Eye (tissue), 1 donor: ENCODE results near the gene NUP160.
"Not testable (repeated sequence)": the region's sequence is repeated elsewhere in the genome, so short reads cannot be mapped to it uniquely, and the experiment has no call there.

Experiments used
- DNase-seq: peaks from one replicate; pipeline ENCODE4 v3.0.0-alpha.2; 2015

NUP160 gene

DNA sequence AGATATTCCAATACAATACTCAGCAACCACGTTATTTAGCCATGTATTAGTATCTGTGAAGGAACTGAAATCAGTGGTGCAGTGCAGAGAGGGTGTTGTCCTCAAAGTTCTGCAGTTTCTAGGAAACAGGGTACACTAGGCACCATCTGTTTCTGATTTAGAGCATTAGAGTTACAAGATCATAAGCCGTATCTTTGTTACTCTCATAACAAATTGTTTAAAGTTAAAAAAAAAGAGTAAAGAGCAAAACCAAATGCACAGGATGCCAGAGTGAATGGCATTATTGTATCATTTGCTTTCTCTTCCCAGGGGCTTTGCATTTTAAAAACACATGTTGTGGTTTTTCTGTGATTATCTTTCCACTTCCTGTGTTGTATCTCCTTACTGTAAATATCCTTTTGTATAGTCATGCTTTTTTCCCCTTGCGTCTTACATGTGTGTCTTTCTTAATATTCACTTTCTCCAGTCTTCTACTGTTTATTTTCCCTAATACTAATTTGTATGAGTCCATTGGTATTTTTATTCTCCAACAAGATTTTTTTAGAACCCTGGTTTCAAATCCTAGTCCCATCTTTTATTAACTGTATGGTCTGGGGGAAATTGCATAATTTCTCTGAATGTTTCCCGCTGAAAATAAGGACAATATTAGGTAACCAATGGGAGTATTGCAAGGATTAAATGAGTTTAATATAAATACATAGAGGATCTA is 15.2 kb upstream of the NUP160 start:
- peak; percentile 63 for DNase-seq

DNA sequence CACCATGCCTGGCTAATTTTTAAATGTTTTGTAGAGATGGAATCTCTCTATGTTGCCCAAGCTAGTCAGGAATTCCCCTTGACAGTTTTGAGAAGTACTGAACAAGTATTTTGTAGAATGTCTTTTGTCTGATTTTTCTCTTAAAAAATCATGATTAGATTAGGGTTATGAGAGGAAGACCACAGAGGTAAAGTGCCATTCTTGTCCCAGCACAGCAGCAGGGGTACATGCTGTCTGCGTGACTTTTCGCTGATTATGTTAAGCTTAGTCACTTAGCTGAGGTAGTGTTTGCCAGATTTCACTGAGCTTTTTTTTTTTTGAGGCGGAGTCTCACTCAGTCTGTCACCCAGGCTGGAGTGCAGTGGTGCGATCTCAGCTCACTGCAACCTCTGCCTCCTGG is 13.6 kb upstream of the NUP160 start:
- DNase-seq = no peak

DNA sequence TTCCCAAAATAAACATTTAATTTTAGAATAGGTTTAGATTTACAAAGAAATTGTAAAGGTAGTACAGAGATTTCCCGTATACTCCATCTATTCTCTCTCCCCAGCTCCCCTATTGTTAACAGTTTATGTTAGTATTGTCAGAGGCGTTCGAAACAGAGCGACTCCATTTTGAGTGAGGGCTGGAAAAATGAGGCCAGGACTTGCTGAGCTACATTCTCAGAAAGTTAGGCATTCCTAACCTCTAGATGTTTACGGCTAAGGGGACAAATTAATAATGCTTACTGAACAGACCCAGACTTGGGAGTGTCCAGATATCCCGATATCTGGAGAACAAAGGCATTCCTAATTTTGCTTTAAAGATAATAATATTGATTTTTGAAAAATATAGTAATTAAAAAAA is 12.4 kb upstream of the NUP160 start:
- no peak for DNase-seq

DNA sequence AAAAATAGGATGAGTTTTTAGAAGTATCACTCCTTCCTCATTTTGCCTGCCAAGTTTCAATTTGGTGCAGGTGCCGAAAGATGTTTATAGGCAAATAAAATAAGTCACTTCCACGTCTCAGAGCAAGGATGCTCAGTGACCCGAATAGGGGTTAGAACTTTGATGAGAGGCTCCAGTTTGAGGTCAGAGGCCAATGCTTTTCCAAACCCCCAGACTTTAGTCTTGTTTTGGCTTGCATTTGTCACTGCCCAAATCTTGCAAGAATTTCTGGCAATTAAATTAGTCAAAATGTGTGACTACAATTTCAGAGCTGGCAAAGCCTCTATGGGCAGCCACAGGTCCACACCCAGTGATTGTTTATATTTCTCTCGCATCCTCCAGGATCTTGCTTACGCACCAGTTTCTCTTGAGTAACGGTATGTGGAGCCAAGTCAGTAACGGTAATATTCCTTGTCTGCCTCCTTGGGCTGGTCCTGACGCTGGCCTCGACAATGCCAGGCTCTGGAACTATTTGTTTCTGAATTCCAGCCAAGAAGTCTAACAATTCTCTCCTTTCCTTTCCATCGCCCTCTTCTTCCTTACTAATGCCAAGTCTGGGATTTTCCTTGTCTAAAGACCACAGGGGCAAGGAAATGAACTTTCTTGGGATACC is 9.9 kb upstream of the NUP160 start:
- DNase-seq = no peak

DNA sequence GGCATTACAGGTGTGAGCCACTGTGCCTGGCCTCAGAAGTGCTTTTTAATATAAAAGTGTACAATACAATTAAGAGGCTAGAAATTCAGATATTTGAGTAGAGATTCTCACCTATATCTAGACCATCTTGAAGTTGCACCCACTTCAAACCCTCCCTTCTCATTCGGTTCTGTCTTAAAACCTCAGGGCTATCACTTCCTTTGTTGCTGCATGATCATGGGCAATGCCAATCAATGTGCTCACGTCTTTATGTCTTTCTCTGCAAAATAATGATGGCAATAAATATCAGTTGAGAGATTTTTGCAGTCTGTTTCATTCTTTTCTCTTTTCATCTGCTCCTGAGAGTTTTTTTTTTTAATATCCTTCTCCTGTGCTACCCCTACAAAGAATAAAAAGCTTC is 9.3 kb upstream of the NUP160 start:
- no peak for DNase-seq

DNA sequence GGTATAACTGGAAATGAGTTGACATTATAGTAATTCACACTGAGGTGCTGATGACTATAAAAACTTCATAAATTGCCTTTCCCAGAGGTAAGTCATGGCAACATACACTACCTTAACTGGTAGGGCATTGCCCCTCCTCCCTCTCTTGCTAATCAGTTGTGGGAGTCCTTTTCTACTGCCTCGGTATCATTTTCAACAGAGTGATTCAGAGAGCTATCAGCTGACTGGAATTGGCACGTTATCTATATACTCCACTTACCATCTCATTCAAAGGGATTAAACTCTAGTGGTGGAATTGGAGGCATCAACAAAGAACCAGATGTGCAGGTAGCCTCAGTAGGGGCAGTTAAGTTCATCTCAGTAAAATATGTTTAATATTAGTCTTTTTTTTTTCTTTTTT is 8.0 kb upstream of the NUP160 start:
- no peak for DNase-seq

DNA sequence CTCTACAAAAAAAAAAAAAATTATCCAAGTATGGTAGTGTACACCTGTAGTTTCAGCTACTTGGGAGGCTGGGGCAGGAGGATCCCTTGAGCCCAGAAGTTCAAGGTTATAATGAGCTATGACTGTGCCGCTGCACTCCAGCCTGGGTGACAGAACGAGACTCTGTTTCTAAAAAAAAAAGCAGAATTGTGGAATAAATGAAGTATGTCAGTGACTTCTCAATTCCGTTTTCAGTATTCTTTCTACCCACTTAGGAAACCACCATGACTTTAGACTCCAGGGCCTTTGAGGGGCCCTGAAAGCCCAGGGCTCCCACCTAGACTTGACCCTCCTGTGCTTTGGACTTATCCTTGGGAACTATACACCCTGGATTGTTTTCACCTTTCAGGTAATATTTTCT is 6.5 kb upstream of the NUP160 start:
- DNase-seq = no peak

DNA sequence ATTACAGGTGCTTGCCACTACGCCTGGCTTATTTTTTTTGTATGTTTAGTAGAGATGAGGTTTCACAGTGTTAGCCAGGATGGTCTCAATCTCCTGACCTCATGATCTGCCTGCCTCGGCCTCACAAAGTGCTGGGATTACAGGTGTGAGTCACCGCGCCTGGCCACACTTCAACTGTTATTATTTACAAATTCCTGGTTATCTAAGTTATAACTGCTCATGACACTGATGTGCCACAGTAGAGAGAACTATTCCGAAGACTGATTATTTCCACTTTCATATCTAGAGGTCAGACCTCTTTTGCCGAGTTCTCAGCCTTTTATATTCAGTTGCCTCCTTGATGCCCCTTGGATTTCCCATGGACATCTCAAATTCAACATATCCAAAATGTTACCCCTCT is 3.9 kb upstream of the NUP160 start:
- no peak for DNase-seq

DNA sequence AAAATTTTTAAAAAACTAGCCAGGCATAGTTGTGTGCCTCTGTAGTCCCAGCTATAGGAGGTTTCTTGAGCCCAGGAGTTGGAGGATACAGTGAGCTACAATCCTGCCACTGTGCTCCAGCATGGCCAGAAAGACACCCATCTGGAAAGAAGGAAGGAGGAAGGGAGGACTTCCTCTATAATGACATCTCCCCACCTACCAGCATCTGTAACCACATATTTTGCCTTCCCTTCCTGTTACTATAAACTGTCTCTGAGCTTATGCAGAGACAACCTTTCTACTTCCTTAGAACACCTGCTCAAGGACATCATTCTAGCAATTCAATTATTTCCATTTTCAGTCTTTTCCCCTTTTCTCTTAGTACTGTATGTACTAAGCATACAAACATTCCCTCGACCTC is 2.2 kb upstream of the NUP160 start:
- DNase-seq = no peak

DNA sequence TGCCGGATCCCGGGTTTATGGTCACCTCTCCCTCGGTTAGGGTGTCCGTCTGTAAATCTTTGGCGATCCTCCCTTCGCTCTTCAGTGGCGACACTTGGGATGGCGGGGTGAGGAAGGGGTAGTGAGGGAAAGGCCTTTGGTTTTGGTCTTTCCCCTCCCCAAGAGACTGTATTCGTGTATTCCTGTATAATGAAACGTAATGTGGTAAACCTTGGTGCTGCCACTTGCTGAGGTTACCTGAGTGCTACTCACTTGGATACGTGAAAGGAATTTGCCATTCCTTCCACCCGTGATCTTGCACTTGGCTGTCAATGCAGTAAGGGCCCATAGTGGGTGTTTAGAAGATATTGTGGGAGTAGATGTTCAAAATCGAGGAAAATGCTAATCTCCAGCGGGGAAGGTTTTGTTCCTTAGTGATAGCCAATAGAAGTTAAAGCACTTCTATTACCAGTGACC is 578 bp upstream of the NUP160 start:
- DNase-seq = no peak

DNA sequence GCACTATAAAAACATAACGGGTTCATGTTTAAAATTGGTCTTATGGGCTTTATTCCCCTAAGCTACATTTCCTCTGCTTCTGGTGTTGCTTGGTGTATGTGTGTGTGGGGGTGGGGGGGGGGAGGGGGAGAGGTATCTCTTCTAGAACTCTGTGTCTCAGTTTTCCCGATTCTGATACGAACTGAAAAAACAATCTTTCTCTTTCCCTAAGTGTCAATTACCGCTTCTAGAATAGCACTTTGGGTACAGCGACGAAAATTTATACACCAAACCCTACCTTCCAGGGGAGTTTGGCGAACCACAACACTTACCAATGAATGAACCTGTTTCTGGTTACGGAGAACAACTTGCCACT is 636 bp downstream of the NUP160 start:
- DNase-seq = no peak

DNA sequence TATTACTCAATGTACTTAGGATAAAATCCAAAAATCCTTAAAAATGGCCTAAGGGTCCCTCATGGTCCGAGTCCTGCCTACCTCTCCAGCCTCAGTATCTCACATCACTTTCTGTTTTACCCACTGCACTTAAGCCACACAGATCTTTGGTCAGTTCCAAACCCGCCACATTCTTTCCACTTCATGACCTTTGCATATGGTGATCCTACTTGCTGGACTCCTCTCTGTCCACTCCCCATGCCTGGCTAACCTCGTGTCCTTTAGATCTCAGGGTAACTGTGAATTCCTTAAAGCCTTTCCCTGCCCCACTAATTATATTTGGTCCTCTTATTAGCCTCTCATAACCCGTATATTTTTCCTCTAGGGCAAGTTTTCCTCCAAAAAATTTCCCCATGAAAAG is 1.2 kb downstream of the NUP160 start:
- peak; percentile 16 for DNase-seq

DNA sequence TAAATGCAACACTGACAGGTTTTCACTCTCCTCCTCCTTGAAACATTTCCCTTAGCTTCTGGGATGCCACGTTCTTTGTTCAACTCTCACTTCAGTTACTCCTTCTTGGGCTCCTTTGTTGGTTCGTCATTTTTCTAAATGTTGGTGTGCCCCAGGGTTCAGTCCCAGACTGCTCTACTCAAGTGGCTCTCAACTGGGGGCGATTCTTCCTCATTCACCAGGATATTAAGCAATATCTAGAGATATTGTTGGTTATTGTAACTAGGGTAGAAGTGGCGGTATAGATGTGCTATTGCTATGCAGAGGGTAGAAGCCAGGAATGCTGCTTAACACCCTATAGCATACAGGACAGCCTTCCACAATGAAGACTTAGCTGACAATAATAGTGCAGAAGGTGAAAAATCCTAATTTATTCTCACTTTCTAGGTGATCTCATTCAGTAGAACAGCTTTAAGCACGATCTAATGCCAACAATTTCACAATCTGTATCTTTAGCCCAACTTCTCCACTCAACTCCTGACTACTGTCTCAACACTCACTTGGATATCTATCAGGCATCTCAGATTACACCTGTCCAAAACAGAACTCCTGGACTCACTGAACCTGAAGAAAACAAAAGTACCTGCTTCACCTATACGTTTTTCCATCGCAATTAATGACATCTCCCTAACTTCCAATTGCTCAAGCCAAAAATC is 4.6 kb downstream of the NUP160 start:
- DNase-seq = no peak

DNA sequence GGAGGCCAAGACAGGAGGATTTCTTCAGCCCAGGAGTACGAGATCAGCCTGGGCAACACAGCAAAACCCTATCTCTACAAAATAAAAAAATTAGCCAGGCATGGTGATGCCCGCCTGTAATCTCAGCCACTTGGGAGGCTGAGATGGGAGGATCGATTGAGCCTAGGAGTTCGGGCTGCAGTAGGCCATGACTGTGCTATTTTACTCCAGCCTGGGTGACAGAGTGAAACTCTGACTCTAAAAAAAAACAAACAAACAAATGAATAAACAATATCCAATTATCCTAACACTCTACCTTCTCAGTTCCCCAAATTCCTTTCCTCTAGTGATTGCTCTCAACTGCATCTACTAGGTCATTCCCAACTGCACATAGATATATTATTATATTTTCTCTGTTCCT is 5.4 kb downstream of the NUP160 start:
- DNase-seq = no peak

DNA sequence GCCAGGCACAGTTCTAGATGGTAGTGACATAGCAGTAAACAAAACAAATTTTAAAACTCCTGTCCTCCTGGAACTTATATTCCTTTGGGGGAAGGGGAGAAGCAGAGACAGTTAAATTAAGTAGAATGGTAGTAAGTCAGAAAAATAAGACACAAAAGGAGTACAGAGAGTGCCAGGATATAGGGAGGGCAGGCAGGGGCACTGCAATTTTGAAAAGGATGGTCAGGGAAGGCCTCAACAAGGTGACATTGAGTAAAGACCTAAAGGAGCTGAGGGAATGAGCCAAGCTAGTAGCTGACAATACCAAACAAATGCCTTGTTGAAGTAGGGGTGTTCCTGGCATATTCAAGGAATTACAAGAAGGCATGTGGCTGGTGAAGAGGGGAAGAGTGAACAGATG is 10.2 kb downstream of the NUP160 start:
- no peak for DNase-seq

DNA sequence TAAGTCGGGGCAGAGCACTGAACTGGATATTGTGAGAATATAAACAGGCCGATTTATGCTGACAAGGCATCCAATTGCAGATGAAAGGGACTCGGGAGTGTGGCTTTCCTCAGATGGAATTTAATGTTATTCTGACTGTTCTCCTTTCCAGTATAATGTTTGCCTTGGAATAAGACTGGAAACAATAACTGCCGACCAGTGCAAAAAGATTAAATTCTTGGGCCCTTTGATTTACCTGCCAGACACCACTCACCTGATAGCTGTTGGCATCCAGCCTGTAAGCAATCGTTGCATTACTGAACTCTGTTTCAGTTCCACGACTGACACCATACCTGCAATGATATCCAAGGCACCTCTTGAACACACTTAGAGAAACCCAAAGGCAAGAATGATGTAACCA is 10.9 kb downstream of the NUP160 start:
- no peak for DNase-seq

DNA sequence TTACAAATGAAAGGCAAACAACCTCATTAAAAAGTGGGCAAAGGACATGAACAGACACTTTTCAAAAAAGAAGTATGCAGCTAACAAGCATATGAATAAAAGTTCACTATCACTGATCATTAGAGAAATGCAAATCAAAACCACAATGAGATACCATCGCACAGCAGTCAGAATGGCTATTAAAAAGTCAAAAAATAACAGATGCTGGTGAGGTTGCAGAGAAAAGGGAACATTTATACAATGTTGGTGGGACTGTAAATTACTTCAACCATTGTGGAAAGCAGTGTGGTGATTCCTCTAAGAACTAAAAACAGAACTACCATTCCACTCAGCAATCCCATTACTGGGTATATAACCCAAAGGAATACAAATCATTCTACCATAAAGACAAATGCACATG is 18.1 kb downstream of the NUP160 start:
- not testable (repeated sequence) for DNase-seq

DNA sequence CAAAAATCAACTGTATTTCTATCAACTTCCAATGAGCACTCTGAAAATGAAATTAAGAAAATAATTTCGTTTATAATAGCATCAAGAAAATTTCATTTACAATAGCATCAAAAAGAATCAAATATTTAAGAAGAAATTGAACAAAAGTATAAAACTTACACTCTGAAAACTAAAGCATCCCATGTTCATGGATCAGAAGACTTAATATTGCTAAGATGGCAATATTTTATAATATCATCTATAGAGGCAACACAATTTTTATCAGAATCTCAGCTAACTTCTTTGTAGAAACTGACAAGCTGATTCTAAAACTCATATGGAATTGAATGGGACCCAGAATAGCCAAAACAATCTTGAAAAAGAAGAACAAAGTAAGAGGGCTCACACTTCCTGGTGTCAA is 19.9 kb downstream of the NUP160 start:
- no peak for DNase-seq

DNA sequence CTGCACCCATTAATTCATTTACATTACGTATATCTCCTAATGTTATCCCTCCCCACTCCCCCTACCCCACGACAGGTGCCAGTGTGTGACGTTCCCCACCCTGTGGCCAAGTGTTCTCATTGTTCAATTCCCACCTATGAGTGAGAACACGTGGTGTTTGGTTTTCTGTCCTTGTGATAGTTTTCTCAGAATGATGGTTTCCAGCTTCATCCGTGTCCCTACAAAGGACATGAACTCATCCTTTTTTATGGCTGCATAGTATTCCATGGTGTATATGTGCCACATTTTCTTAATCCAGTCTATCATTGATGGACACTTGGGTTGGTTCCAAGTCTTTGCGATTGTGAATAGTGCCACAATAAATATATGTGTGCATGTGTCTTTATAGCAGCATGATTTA is 25.5 kb downstream of the NUP160 start:
- not testable (repeated sequence) for DNase-seq

DNA sequence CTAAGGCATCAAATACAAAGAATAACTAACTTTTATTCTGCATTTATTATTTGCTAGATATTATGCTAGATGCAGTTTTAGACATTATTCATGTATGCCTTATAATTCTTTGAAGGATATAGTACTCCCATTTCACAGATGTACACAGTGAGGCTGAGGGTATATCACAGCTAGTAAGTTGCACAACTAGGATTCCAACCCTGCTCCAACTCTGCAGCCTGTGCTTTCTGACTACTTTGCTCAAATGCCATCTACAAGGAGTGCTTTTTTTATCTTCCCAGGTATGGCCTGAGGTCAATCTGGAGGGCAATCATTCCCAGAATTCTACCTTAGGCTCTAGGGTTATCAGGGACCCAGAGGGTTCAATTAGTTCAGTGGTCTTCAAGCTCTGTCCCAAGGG is 28.4 kb downstream of the NUP160 start:
- no peak for DNase-seq

DNA sequence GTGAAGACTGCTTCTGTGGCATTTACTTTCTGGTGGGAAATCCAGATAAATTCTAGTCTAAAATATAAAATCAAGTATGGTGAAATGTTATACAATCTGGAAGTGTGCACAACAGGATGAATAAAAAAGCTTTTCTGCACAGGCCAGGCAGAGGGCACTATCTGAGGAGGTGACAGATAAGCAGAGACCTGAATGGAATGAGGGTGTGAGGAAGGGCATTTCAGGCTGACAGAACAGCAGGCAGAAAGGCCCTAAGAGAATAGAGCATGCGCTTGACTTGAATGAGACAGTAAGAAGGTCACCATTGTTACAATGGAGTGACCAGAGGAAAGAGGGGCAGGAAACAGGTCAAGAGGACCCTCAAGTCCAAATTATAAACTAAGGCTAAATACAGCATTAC is 47.4 kb downstream of the NUP160 start:
- DNase-seq = no peak

DNA sequence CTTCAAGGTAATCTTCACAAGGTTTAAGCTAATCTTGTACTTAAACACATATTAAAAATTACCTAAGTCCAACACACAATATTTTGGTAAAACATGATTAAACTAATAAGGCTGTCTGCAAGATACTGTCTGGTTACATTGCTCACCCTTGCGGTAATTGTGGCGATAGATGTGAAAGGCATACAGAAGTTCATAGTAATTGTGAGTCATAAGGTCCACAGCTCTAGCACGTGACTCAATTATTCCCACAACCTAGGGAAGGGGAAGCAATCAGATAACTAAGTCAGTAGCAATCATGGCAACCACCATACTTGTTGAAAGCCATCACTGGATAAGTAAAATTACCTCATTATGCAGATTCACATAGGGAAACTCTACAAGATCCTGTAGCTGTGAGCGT is 50.5 kb downstream of the NUP160 start:
- DNase-seq = no peak

DNA sequence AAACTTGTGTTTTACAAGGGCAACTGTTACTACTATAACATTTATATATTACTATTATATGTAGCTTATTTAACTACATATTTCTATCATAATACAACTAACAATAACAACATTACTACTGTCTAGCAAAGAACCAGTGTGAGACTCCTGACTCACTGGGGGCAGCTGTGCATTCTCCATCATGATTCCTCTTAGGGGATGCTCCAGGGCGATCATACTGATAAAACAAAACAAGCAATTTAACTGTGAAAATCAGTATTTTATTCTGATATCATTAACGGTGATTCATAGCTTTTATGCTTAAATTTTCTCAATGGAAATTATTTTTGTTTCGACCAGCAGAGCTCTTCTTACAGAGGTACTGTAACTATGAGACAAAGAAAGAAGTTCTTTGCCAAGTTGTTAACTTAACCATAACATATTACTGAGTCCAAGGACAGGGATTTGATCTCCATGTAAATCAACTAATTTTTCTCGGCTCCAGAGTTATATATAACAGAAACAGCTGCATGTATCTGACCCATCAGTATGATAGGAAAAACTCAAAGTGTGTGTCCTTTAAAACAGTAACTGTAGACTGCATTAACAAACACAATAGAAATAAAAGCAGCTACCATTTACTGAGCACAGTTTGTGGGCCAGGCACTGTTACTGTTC is 56.2 kb downstream of the NUP160 start:
- DNase-seq = no peak

DNA sequence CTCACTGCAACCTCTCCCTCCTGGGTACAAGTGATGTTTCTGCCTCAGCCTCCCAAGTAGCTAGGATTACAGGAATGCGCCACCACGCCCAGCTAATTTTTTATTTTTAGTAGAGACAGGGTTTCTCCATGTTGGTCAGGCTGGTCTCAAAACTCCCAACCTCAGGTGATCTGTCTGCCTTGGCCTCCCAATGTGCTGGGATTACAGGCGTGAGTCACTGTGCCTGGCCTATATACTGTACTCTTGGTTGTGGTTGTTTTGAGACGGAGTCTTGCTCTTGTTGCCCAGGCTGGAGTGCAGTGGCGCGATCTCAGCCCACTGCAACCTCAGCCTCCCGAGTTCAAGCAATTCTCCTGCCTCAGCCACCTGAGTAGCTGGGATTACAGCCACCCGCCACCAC is 58.1 kb downstream of the NUP160 start:
- DNase-seq = not testable (repeated sequence)
